GM12865 (cell line): ENCODE measurements around the gene ZNF740.

Experiments
- DNase-seq: peaks from one replicate; pipeline ENCODE4 v3.0.0; 2010; ENCODE audit warnings: low read depth
- H3K4me3 ChIP-seq: 2 replicates; pipeline ENCODE4 v1.5.1; 2011; ENCODE audit warnings: mild to moderate bottlenecking, low read depth, low read length, control low read depth
- CTCF ChIP-seq: IDR thresholded peaks from 2 replicates; pipeline ENCODE4 v1.5.1; 2011; ENCODE audit warnings: low read length, control low read depth, low read depth, inconsistent platforms; ENCODE audit not compliant: insufficient read depth; ENCODE audit errors: missing control alignments

ZNF740 gene

GRCh38 chr12:53193985-53194716 lies 13.6 kb downstream of the ZNF740 start:
- TF ChIP-seq CTCF: no peak
- no peak for DNase-seq
- H3K4me3 ChIP-seq: no peak overlapping the region

- no peak for TF ChIP-seq CTCF
- no peak overlapping the region for H3K4me3 ChIP-seq
- no peak for DNase-seq
These were observed 14.5 kb downstream of the ZNF740 start for GRCh38 chr12:53194973-53195372.

GRCh38 chr12:53195516-53196420 lies 15.2 kb downstream of the ZNF740 start:
- H3K4me3 ChIP-seq: no peak overlapping the region
- no peak for TF ChIP-seq CTCF
- DNase-seq: no peak

- no peak for DNase-seq
- no peak overlapping the region for H3K4me3 ChIP-seq
- TF ChIP-seq CTCF: no peak
These were observed 16.0 kb downstream of the ZNF740 start for GRCh38 chr12:53196486-53196885.

GRCh38 chr12:53197011-53197640 lies 16.6 kb downstream of the ZNF740 start:
- DNase-seq: no peak
- TF ChIP-seq CTCF: no peak
- H3K4me3 ChIP-seq: no peak overlapping the region

GRCh38 chr12:53198486-53199110 lies 18.1 kb downstream of the ZNF740 start:
- no peak overlapping the region for H3K4me3 ChIP-seq
- DNase-seq: no peak
- no peak for TF ChIP-seq CTCF
